Measurements from ENCODE around the gene CPLX4.

Gene CPLX4

GRCh38 chr18:59268721-59269562 lies 49.5 kb downstream of the CPLX4 start:
- Histone ChIP-seq H2AFZ (ENCODE audit: low read depth, low read length) (no peak overlapping the region), H3K27me3 (ENCODE audit: insufficient read depth, low read length, poor library complexity) (peaks cover 12% of the 10 kb centered on the region), H3K79me2 (ENCODE audit: insufficient read depth, low read length) (no peaks in the 10 kb centered on the region), H3K9me3 (ENCODE audit: insufficient read depth, low read length, severe bottlenecking) (no peaks in the 10 kb centered on the region), H3K9ac (ENCODE audit: low read depth, low read length) (no peak overlapping the region), H3K4me3 (ENCODE audit: low read depth in 1 of 2, low read length in 2 of 2) (no peak overlapping the region), H3K4me1 (ENCODE audit: insufficient read depth, low read length) (no peaks in the 10 kb centered on the region), H3K27ac (ENCODE audit: low read length) (no peak overlapping the region), H4K20me1 (ENCODE audit: insufficient read depth, low read length) (no peaks in the 10 kb centered on the region), H3K4me2 (ENCODE audit: insufficient read depth, low read length) (no peak overlapping the region), H3K36me3 (ENCODE audit: insufficient read depth, low read length) (no peaks in the 10 kb centered on the region)
- ATAC-seq (ENCODE audit: insufficient read depth, low read depth), result no peak
- TF ChIP-seq EZH2 (IDR thresholded peaks at IDR 0.05; ENCODE audit: borderline replicate concordance, low read depth, low read length, severe bottlenecking), result no peak
- DNase-seq, result no peak

GRCh38 chr18:59268127-59268720 lies 50.2 kb downstream of the CPLX4 start:
- Histone ChIP-seq H3K4me1 (ENCODE audit: insufficient read depth, low read length) (no peaks in the 10 kb centered on the region), H3K4me2 (ENCODE audit: insufficient read depth, low read length) (no peak overlapping the region), H3K79me2 (ENCODE audit: insufficient read depth, low read length) (no peaks in the 10 kb centered on the region), H2AFZ (ENCODE audit: low read depth, low read length) (no peak overlapping the region), H3K9ac (ENCODE audit: low read depth, low read length) (no peak overlapping the region), H3K27me3 (ENCODE audit: insufficient read depth, low read length, poor library complexity) (peaks cover 12% of the 10 kb centered on the region), H4K20me1 (ENCODE audit: insufficient read depth, low read length) (no peaks in the 10 kb centered on the region), H3K9me3 (ENCODE audit: insufficient read depth, low read length, severe bottlenecking) (no peaks in the 10 kb centered on the region), H3K36me3 (ENCODE audit: insufficient read depth, low read length) (no peaks in the 10 kb centered on the region), H3K4me3 (ENCODE audit: low read depth in 1 of 2, low read length in 2 of 2) (no peak overlapping the region), H3K27ac (ENCODE audit: low read length) (no peak overlapping the region)
- DNase-seq (no peak), ATAC-seq (ENCODE audit: insufficient read depth, low read depth) (no peak)
- TF ChIP-seq CTCF (IDR thresholded peaks at IDR 0.05; ENCODE audit: borderline replicate concordance, extremely low read depth, low read length, poor library complexity, severe bottlenecking), result no peak
- no peak for TF ChIP-seq EZH2 (IDR thresholded peaks at IDR 0.05; ENCODE audit: borderline replicate concordance, low read depth, low read length, severe bottlenecking)

- Histone ChIP-seq H3K9me3 (ENCODE audit: insufficient read depth, low read length, severe bottlenecking) (no peaks in the 10 kb centered on the region), H4K20me1 (ENCODE audit: insufficient read depth, low read length) (no peaks in the 10 kb centered on the region), H3K4me2 (ENCODE audit: insufficient read depth, low read length) (no peak overlapping the region), H3K4me3 (ENCODE audit: low read depth in 1 of 2, low read length in 2 of 2) (no peak overlapping the region), H3K36me3 (ENCODE audit: insufficient read depth, low read length) (no peaks in the 10 kb centered on the region), H2AFZ (ENCODE audit: low read depth, low read length) (no peak overlapping the region), H3K4me1 (ENCODE audit: insufficient read depth, low read length) (no peaks in the 10 kb centered on the region), H3K79me2 (ENCODE audit: insufficient read depth, low read length) (no peaks in the 10 kb centered on the region), H3K9ac (ENCODE audit: low read depth, low read length) (no peak overlapping the region), H3K27ac (ENCODE audit: low read length) (no peak overlapping the region), H3K27me3 (ENCODE audit: insufficient read depth, low read length, poor library complexity) (peaks cover 12% of the 10 kb centered on the region)
- ATAC-seq (ENCODE audit: insufficient read depth, low read depth) (no peak), DNase-seq (no peak)
- TF ChIP-seq EZH2 (IDR thresholded peaks at IDR 0.05; ENCODE audit: borderline replicate concordance, low read depth, low read length, severe bottlenecking), result no peak
- TF ChIP-seq CTCF (IDR thresholded peaks at IDR 0.05; ENCODE audit: borderline replicate concordance, extremely low read depth, low read length, poor library complexity, severe bottlenecking), result no peak
Measured at GRCh38 chr18:59267503-59268126, 50.8 kb downstream of the CPLX4 start.
